NCI-H2107 (cell line): ENCODE measurements around the gene CLEC19A.

Experiments used
- DNase-seq: peaks from one replicate; lab custom pipeline; 2025; lab: John Stamatoyannopoulos, UW

Gene CLEC19A

GRCh38 chr16:19328364-19328763 is 42.8 kb downstream of the CLEC19A start:
- DNase-seq: no peak

- DNase-seq: no peak
Observed at GRCh38 chr16:19329932-19330331, 44.4 kb downstream of the CLEC19A start.

- DNase-seq: no peak
Observed at GRCh38 chr16:19330841-19331397, 45.4 kb downstream of the CLEC19A start.

- no peak for DNase-seq
Observed at GRCh38 chr16:19331794-19332193, 46.3 kb downstream of the CLEC19A start.

- DNase-seq: no peak
Observed at GRCh38 chr16:19338335-19338734, 52.8 kb downstream of the CLEC19A start.

GRCh38 chr16:19344224-19344801 is 58.8 kb downstream of the CLEC19A start:
- peak; percentile 49 for DNase-seq

GRCh38 chr16:19344980-19345379 is 59.4 kb downstream of the CLEC19A start:
- DNase-seq: no peak

GRCh38 chr16:19346335-19346922 is 60.9 kb downstream of the CLEC19A start:
- DNase-seq: no peak

GRCh38 chr16:19348125-19348524 is 62.6 kb downstream of the CLEC19A start:
- DNase-seq: no peak

- peak; percentile 4 for DNase-seq
Observed at GRCh38 chr16:19348578-19349315, 63.2 kb downstream of the CLEC19A start.

GRCh38 chr16:19354371-19354770 is 68.8 kb downstream of the CLEC19A start:
- DNase-seq: no peak

- no peak for DNase-seq
Observed at GRCh38 chr16:19356024-19356952, 70.8 kb downstream of the CLEC19A start.

GRCh38 chr16:19359556-19359955 is 74.0 kb downstream of the CLEC19A start:
- DNase-seq: no peak
